ENCODE results near the gene PPIB.

DNA sequence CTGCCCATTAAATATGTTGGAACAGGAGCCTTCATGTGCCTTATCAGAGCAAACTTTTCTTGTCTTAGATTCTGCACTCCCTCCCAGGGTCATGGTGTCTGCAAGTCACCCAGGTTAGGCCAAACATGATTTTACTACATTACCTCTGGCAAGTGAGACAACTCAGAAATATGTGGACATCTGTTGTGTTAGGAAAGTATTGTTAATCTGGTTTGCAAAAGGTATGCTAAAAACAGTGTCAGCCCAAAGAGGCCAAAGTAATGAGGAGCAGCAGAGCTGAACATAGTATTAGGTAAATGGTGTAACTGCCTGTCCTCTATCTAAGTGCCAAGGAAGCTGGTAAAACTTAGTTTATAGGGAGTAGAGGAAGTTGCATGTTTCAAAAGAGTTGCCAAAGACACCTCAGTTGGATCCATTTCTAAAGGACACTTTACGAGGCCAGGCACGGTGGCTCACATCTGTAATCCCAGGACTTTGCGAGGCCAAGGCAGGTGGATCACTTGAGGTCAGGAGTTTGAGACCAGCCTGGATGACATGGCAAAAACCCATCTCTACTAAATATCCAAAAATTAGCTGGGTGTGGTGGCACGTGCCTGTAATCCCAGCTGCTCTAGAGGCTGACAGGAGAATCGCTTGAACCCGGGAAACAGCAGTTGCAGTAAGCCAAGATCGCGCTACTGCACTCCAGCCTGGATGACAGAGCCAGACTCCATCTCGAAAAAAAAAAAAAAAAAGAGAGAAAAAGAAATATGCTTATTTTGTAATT is 22.5 kb upstream of the PPIB start:
- TF ChIP-seq EZH2phosphoT487 (IDR thresholded peaks at IDR 0.05; ENCODE audit: unreplicated experiment) (no peak), POLR2AphosphoS5 (IDR thresholded peaks at IDR 0.05; ENCODE audit: low read depth) (no peak), EZH2 (IDR thresholded peaks at IDR 0.05; ENCODE audit: low read depth, unreplicated experiment) (no peak)
- TF ChIP-seq, protein P1, sequence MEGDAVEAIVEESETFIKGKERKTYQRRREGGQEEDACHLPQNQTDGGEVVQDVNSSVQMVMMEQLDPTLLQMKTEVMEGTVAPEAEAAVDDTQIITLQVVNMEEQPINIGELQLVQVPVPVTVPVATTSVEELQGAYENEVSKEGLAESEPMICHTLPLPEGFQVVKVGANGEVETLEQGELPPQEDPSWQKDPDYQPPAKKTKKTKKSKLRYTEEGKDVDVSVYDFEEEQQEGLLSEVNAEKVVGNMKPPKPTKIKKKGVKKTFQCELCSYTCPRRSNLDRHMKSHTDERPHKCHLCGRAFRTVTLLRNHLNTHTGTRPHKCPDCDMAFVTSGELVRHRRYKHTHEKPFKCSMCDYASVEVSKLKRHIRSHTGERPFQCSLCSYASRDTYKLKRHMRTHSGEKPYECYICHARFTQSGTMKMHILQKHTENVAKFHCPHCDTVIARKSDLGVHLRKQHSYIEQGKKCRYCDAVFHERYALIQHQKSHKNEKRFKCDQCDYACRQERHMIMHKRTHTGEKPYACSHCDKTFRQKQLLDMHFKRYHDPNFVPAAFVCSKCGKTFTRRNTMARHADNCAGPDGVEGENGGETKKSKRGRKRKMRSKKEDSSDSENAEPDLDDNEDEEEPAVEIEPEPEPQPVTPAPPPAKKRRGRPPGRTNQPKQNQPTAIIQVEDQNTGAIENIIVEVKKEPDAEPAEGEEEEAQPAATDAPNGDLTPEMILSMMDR (conservative IDR thresholded peaks at IDR 0.05; ENCODE audit: low read depth in 2 of 2): no peak
- TF ChIP-seq, protein P2, sequence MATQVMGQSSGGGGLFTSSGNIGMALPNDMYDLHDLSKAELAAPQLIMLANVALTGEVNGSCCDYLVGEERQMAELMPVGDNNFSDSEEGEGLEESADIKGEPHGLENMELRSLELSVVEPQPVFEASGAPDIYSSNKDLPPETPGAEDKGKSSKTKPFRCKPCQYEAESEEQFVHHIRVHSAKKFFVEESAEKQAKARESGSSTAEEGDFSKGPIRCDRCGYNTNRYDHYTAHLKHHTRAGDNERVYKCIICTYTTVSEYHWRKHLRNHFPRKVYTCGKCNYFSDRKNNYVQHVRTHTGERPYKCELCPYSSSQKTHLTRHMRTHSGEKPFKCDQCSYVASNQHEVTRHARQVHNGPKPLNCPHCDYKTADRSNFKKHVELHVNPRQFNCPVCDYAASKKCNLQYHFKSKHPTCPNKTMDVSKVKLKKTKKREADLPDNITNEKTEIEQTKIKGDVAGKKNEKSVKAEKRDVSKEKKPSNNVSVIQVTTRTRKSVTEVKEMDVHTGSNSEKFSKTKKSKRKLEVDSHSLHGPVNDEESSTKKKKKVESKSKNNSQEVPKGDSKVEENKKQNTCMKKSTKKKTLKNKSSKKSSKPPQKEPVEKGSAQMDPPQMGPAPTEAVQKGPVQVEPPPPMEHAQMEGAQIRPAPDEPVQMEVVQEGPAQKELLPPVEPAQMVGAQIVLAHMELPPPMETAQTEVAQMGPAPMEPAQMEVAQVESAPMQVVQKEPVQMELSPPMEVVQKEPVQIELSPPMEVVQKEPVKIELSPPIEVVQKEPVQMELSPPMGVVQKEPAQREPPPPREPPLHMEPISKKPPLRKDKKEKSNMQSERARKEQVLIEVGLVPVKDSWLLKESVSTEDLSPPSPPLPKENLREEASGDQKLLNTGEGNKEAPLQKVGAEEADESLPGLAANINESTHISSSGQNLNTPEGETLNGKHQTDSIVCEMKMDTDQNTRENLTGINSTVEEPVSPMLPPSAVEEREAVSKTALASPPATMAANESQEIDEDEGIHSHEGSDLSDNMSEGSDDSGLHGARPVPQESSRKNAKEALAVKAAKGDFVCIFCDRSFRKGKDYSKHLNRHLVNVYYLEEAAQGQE (IDR thresholded peaks at IDR 0.05; ENCODE audit: unreplicated experiment): no peak
